Measurements from ENCODE around the gene SLC39A2. TPM values are rescaled to one million over a fixed set of nuclear protein-coding genes. Genes with fewer than 3 reads are reported as not detected.
A peak's percentile ranks its signal among the peaks of the same experiment; 100 is the strongest.
"Not testable (repeated sequence)": the region's sequence is repeated elsewhere in the genome, so short reads cannot be mapped to it uniquely, and the experiment has no call there.

The SLC39A2 gene
- total RNA-seq, 1 donor from 2014 or later = not detected

- DNase-seq = peak; percentile 91
- intact Hi-C loops (cut with micrococcal nuclease) = no loop called here
- peak; percentile 95 for ATAC-seq
Measured at GRCh38 chr14:20989787-20990600, 9.1 kb upstream of the SLC39A2 start, which contains the start of gene METTL17. METTL17 (plus strand) TSS chr14:20989980; CDS start chr14:20990003, 23 bp downstream.

- DNase-seq = no peak
- intact Hi-C loops (cut with micrococcal nuclease) = no loop called here
- ATAC-seq = no peak
Measured at GRCh38 chr14:20996521-20996920, 2.6 kb upstream of the SLC39A2 start.

DNA sequence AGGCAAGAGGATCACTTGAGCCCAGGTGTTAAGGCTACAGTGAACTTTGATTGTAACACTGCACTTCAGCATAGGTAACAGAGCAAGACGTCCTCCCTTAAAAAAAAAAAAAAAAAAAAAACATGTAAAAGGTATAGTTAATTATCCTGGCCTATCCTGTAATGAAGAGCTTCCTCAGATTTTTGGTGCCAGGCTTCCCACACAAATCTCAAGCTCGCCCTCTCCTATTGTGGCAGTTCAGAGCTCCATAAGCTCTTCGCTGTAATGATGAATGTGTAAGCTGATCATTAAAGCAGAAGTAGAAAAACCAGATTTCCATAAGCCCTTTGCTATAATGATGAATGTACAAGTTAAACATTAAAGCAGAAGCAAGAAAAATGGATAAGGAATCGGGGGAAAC is 2.0 kb upstream of the SLC39A2 start:
- intact Hi-C loops (cut with micrococcal nuclease) = no loop called here
- ATAC-seq (no peak), DNase-seq (no peak)

DNA sequence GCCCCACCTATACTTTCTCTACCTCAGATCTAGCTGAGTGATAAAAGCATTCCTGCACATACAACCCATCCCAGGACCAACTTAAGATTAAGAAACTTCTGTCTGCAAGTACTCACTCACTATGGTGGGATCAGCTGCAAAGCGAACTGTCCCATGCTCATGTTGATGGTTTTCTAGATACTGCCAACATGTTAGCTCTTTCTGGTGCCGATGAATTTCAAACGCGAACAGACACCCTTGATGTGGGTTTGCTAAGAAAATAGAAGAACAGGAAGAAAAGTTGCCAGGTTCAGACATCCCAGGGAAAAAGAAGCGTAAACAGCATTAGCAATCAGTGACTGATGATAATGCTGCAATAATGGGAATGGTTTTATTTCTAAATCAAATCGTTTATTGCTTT is 1.5 kb upstream of the SLC39A2 start:
- ATAC-seq (no peak), DNase-seq (no peak)
- intact Hi-C loops (cut with micrococcal nuclease) = no loop called here

DNA sequence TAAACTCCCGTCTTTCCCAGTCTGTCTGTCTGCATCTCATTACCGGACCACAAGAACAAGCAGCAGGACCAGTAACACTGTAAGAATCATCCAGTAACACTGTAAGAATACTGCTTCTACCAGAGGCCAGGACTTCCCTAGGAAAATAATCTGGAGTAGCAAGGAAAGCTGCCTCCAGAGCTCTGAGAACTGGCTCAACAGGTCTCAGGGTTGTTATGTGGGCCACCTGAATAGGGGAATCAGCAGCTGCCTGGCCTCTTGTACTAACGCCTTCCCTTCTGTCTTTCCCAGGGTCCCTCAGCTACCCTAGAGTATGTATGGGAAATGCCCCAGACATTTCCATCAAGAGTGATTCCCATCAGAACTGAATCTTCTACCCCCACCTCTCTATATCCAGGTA is 954 bp upstream of the SLC39A2 start:
- intact Hi-C loops (cut with micrococcal nuclease) = no loop called here
- ATAC-seq (no peak), DNase-seq (no peak)

DNA sequence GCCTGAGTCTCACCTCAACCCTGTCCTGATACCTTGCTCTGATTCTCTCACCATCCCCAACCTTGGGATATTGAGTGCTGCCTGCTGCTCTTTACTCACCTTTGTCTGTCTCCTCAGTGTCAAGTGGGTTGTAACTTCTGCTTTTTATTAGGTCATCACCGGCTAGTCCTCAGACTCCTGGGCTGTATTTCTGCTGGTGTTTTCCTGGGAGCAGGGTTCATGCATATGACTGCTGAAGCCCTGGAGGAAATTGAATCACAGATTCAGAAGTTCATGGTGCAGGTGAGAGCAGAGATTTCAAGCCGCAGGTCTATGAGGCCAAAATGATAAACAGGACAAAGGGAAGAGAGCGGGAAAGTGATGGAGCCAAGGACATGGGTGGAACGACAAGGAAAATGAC is 498 bp downstream of the SLC39A2 start:
- DNase-seq = no peak
- intact Hi-C loops (cut with micrococcal nuclease) = no loop called here
- ATAC-seq = no peak

DNA sequence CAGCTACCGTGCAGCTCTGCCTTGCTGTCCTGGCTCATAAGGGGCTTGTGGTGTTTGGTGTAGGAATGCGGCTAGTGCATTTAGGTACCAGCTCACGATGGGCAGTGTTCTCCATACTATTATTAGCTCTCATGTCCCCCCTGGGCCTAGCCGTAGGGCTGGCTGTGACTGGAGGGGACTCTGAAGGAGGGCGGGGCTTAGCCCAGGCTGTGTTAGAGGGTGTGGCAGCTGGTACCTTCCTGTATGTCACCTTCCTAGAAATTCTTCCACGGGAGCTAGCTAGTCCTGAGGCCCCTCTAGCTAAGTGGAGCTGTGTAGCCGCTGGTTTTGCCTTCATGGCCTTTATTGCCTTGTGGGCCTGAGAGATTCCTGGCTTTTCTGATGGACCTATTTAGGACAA is 2.1 kb downstream of the SLC39A2 start:
- DNase-seq (no peak), ATAC-seq (no peak)
- intact Hi-C loops (cut with micrococcal nuclease) = no loop called here

DNA sequence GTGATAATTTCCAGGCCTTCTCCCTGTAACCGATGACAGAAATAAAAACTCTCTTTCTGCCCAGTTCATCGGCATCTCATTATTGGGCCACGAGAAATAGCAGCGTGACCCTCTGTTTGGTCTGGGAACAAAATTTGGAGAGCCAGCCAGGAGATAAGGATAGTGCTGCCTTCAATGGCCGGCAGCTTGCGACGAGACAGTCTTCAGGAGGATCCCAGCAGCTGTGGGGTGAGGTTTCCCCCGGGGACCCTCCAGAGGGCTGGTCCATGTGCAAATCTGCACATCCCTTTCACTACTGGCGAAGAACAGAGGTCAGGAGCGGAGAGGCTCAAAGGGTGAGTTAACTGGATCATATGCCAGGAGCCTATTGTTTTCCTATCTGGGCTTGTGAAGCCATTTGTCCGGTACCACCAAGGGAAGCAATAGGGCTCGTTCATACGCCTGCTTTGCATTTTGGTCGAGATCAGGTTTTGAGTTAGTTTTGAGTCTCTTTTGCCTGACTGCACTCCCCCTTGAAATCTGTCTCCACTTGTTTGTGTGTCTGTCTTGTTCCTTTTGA is 4.8 kb downstream of the SLC39A2 start:
- peak; percentile 85 for ATAC-seq
- DNase-seq = peak; percentile 63
- intact Hi-C loops (cut with micrococcal nuclease) = no loop called here

DNA sequence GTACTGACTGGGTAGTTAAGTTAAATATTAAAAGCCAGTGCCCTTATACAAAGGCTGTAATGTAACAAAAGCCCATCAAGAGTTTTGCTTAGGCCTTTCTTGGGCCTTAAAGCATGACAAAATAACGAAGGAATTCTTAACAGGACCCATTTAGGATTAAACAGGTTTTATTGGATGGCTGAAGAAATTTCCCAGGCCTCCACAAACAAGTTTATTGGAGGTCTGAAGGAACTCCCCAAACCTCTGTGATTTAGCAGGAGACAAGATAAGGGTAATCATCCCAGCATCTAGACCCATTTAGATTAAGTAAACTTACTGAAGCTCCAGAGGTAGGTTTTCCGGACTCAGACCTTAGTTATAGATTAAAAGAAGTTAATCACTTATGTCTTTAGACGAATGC is 10.6 kb downstream of the SLC39A2 start:
- not testable (repeated sequence) for DNase-seq, ATAC-seq
- intact Hi-C loops (cut with micrococcal nuclease) = loop anchor here (10.0 kb wide), 1 partner anchor 65 kb away; the partner anchor contains the start of gene ARHGEF40

GRCh38 chr14:21011136-21011535 is 12.0 kb downstream of the SLC39A2 start:
- intact Hi-C loops (cut with micrococcal nuclease) = loop anchor here (10.0 kb wide), 1 partner anchor 64 kb away; the partner anchor contains the start of gene ARHGEF40
- ATAC-seq (no peak), DNase-seq (no peak)

GRCh38 chr14:21014761-21015190 is 15.7 kb downstream of the SLC39A2 start:
- intact Hi-C loops (cut with micrococcal nuclease) = loop anchor here (2.0 to 10.0 kb wide), 2 partner anchors 26 to 60 kb away; partner anchors contain the start of gene ARHGEF40
- peak; percentile 77 for DNase-seq
- ATAC-seq = peak; percentile 82

GRCh38 chr14:21015312-21015711 is 16.2 kb downstream of the SLC39A2 start:
- ATAC-seq = peak; percentile 39

GRCh38 chr14:21016413-21017190 is 17.5 kb downstream of the SLC39A2 start:
- intact Hi-C loops (cut with micrococcal nuclease) = loop anchor here (10.0 kb wide), 1 partner anchor 58 kb away; the partner anchor contains the start of gene ARHGEF40
- no peak for ATAC-seq

More at GRCh38 chr14:21015312-21015711, 16.2 kb downstream of the SLC39A2 start:
- intact Hi-C loops (cut with micrococcal nuclease) = loop anchor here (2.0 to 10.0 kb wide), 2 partner anchors 25 to 59 kb away; partner anchors contain the start of gene ARHGEF40
- DNase-seq = no peak

DNA sequence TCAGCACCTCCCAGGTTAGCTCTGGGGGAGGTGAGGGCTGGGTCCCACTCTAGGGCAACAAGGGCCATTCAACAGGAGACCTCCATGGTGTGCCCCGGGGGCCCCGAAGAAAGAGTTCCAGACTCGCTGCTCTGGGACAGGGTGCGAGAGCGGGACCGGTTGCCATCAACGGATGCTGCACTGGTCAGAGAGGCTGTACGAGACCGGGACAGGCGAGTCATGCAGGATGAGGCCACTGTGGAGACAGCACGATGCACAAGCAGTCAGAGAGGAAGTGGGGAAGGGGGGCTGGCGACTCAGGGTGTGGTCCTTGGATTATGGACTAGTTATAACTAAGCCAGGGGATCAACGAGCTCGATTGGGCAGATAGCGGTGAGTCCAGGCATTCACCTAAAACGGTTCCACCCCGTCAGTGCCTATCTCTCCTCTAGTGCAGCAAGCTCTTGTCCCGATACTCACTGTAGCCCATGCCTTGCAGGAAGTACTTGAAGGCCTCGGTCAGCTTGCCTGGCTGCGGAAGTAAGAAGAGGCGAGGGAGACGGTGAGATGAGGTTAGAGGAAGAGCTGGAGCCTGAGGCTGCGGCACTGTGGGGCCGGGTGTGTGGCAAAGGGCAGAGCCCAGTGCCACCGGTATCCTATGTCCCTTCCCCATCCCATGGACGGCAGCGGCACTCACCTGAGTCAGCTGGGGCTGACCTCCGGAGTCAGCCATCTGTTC is 18.6 kb downstream of the SLC39A2 start:
- intact Hi-C loops (cut with micrococcal nuclease) = loop anchor here (10.0 kb wide), 1 partner anchor 57 kb away; the partner anchor contains the start of gene ARHGEF40
- ATAC-seq = no peak

More at GRCh38 chr14:21016413-21017190, 17.5 kb downstream of the SLC39A2 start:
- no peak for DNase-seq

DNA sequence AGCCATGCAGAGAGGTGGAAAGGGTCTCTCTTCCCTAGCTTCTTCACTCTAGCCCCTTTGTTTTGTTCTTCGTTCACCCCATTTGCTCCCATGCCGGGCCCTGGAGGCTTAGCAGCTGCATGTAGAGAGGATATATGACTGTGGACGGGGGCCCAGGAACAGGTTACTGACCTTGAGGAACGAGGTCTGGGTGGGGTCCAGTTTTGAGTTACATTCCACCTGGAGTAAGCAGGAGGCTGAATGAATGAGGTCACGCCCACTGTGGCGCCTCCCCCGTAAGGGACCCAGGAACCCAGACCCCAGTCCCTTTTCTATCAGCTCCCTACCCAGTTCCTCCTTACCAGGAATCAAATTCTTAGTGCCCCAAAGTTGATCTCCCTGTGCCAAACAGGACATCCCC is 19.2 kb downstream of the SLC39A2 start:
- intact Hi-C loops (cut with micrococcal nuclease) = loop anchor here (10.0 kb wide), 1 partner anchor 57 kb away; the partner anchor contains the start of gene ARHGEF40
- ATAC-seq = no peak
- no peak for DNase-seq

More for the DNA sequence above, 18.6 kb downstream of the SLC39A2 start:
- no peak for DNase-seq

- DNase-seq = no peak
- no peak for ATAC-seq
- intact Hi-C loops (cut with micrococcal nuclease) = loop anchor here (10.0 kb wide), 1 partner anchor 56 kb away; the partner anchor contains the start of gene ARHGEF40
Measured at GRCh38 chr14:21018781-21019180, 19.7 kb downstream of the SLC39A2 start.

DNA sequence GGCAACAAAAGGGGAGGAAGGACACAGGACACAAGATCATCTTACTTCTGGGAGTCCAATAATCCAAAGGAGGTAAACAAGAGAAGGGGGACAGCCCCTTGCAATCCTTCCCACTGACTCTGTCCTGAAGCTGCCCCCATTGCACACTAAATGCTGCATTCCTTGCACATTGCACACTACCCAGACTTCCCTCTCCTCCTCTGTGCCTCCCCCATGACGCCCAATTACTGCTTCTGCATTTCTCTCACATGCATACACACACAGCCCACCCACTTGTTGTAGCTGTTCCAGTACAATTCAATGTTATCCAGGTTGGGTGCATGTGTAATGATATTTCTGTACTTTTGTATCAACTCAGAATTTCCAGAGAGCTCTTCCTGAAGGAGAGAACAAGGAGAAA is 20.3 kb downstream of the SLC39A2 start:
- ATAC-seq = no peak
- DNase-seq = no peak
- intact Hi-C loops (cut with micrococcal nuclease) = loop anchor here (10.0 kb wide), 1 partner anchor 55 kb away; the partner anchor contains the start of gene ARHGEF40

GRCh38 chr14:21020977-21021545 is 22.0 kb downstream of the SLC39A2 start:
- DNase-seq = no peak
- no peak for ATAC-seq
- intact Hi-C loops (cut with micrococcal nuclease) = no loop called here

Measured in left ventricle myocardium superior (tissue), 1 donor.